ENCODE results near the gene CCDC171. TPM values are rescaled to one million over a fixed set of nuclear protein-coding genes. Genes with fewer than 3 reads are reported as not detected.

CCDC171 gene
- total RNA-seq, 3 donors from 2014 or later (not counting 1 experiment from before 2014, with no cell fraction given): 1.5 to 2.6 (median 2.2) TPM

DNA sequence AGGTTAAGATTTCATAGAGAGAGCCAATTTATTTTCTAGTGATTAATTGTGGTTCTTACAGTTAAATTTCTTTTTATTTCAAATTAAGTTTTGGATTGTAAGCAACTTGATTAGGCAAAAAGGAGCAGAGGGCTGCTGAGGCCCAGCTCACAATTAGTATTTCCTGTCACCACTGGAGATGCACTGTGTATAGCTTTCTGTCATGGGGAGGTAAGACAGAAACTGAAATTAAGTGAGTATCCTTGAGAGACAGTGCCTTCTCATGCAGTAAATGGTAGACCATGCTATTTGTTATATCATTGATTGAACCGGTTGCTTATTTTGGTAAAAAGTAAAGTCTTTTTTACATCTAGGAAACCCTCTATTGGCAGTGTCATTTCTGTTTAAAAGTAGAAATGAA, 190.7 kb downstream of the CCDC171 start:
- Mint-ChIP-seq H3K27ac (no peak overlapping the region), H3K9me3 (peaks cover 2 to 8% of the 10 kb centered on the region in 2 donors), H3K27me3 (ENCODE audit: low read depth in 2 of 2) (no peaks in the 10 kb centered on the region), H3K4me1 (no peaks in the 10 kb centered on the region), H3K36me3 (peaks cover 8% of the 10 kb centered on the region), H3K4me3 (no peak overlapping the region)
- Histone ChIP-seq H3K27me3 (ENCODE audit: control insufficient read depth, insufficient read depth, low read length) (no peaks in the 10 kb centered on the region), H3K36me3 (ENCODE audit: control insufficient read depth, insufficient read depth, low read length) (no peaks in the 10 kb centered on the region), H3K9me3 (ENCODE audit: control insufficient read depth, insufficient read depth, low read length) (no peaks in the 10 kb centered on the region), H3K4me1 (ENCODE audit: control insufficient read depth, insufficient read depth, low read length) (no peaks in the 10 kb centered on the region), H3K27ac (ENCODE audit: low read length) (no peak overlapping the region), H3K4me3 (ENCODE audit: low read length) (no peak overlapping the region)
- intact Hi-C loops (cut with micrococcal nuclease): no loop called here
- ATAC-seq (no peak), DNase-seq (no peak)
- WGBS (ENCODE audit: insufficient coverage): 100% methylated on average over 1 of the region's 1 CpG
- TF ChIP-seq, protein P1, sequence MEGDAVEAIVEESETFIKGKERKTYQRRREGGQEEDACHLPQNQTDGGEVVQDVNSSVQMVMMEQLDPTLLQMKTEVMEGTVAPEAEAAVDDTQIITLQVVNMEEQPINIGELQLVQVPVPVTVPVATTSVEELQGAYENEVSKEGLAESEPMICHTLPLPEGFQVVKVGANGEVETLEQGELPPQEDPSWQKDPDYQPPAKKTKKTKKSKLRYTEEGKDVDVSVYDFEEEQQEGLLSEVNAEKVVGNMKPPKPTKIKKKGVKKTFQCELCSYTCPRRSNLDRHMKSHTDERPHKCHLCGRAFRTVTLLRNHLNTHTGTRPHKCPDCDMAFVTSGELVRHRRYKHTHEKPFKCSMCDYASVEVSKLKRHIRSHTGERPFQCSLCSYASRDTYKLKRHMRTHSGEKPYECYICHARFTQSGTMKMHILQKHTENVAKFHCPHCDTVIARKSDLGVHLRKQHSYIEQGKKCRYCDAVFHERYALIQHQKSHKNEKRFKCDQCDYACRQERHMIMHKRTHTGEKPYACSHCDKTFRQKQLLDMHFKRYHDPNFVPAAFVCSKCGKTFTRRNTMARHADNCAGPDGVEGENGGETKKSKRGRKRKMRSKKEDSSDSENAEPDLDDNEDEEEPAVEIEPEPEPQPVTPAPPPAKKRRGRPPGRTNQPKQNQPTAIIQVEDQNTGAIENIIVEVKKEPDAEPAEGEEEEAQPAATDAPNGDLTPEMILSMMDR (IDR thresholded peaks at IDR 0.05): no peak

DNA sequence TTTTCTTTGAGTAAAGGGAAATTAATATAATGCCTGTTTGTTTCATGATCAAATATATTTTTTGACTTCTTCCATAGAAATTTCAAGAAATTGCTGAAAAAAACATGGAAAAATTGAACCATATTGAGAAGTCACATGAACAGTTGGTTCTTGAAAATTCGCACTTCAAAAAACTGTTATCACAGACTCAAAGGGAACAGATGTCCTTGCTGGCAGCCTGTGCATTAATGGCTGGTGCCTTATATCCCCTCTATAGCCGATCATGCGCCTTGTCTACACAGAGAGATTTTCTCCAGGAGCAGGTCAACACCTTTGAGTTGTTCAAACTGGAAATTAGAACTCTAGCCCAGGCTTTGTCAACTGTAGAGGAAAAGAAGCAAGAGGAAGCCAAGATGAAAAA, 191.4 kb downstream of the CCDC171 start:
- 96% methylated on average over 3 of the region's 3 CpGs for WGBS (ENCODE audit: insufficient coverage)
- Mint-ChIP-seq H3K36me3 (peaks cover 8% of the 10 kb centered on the region), H3K27me3 (ENCODE audit: low read depth in 2 of 2) (no peaks in the 10 kb centered on the region), H3K9me3 (peaks cover 4 to 5% of the 10 kb centered on the region in 2 donors), H3K27ac (no peak overlapping the region), H3K4me1 (no peaks in the 10 kb centered on the region), H3K4me3 (no peak overlapping the region)
- Histone ChIP-seq H3K36me3 (ENCODE audit: control insufficient read depth, insufficient read depth, low read length) (no peaks in the 10 kb centered on the region), H3K4me3 (ENCODE audit: low read length) (no peak overlapping the region), H3K4me1 (ENCODE audit: control insufficient read depth, insufficient read depth, low read length) (no peaks in the 10 kb centered on the region), H3K27me3 (ENCODE audit: control insufficient read depth, insufficient read depth, low read length) (no peaks in the 10 kb centered on the region), H3K27ac (ENCODE audit: low read length) (no peak overlapping the region), H3K9me3 (ENCODE audit: control insufficient read depth, insufficient read depth, low read length) (no peaks in the 10 kb centered on the region)
- ATAC-seq (no peak), DNase-seq (no peak)
- TF ChIP-seq, protein P1 (IDR thresholded peaks at IDR 0.05): no peak
- intact Hi-C loops (cut with micrococcal nuclease): no loop called here

DNA sequence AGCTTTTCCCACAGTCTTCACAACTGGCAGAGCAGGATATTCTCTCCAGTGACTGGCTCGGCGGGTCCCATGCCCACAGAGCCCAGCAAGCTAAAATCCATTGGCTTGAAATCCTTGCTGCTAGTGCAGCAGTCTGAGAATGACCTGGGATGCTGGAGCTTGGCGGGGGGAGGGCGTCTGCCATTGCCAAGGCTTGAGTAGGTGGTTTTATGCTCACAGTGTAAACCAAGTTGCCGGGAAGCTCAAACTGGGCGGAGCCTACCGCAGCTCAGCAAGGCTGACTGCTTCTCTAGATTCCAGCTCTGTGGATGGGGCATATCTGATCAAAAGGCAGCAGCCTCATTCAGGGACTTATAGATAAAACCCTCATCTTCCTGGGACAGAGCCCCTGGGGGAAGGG, 194.1 kb downstream of the CCDC171 start:
- H3K36me3 ChIP-seq (ENCODE audit: control insufficient read depth, insufficient read depth, low read length): no peaks in the 10 kb centered on the region
- whole genome bisulfite sequencing (ENCODE audit: insufficient coverage): 96% methylated on average over 7 of the region's 7 CpGs
- no peak overlapping the region for H3K4me3 Mint-ChIP-seq
- peaks cover 8% of the 10 kb centered on the region for H3K36me3 Mint-ChIP-seq
- H3K27me3 Mint-ChIP-seq (ENCODE audit: low read depth in 2 of 2): no peaks in the 10 kb centered on the region
- peaks cover 6 to 8% of the 10 kb centered on the region in 2 donors for H3K9me3 Mint-ChIP-seq
- ATAC-seq (no peak), DNase-seq (no peak)
- no peaks in the 10 kb centered on the region for H3K4me1 Mint-ChIP-seq
- H3K27ac Mint-ChIP-seq: no peak overlapping the region
- H3K4me3 ChIP-seq (ENCODE audit: low read length): no peak overlapping the region
- no peaks in the 10 kb centered on the region for H3K27me3 ChIP-seq (ENCODE audit: control insufficient read depth, insufficient read depth, low read length)
- intact Hi-C loops (cut with micrococcal nuclease): no loop called here
- H3K4me1 ChIP-seq (ENCODE audit: control insufficient read depth, insufficient read depth, low read length): no peaks in the 10 kb centered on the region
- H3K9me3 ChIP-seq (ENCODE audit: control insufficient read depth, insufficient read depth, low read length): no peaks in the 10 kb centered on the region
- H3K27ac ChIP-seq (ENCODE audit: low read length): no peak overlapping the region
- TF ChIP-seq, protein P1 (IDR thresholded peaks at IDR 0.05): no peak

DNA sequence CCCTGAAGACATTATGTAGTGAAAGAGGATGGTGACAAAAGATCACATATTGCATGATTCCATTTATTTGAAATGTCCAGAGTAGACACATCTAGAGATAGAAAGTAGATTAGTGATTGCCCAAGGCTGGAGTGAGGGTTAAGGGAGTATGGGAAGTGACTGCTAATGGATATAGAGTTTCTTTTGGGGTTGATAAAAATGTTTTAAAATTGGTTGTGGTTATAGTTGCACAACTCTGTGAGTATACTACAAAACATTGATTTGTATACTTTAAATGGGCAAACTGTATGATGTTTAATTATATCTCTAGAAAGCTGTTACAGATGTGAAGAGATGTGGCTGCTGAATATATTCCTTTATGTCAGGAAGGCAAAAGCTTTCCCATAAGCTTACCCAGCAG, 202.8 kb downstream of the CCDC171 start:
- Histone ChIP-seq H3K27ac (ENCODE audit: low read length) (no peak overlapping the region), H3K9me3 (ENCODE audit: control insufficient read depth, insufficient read depth, low read length) (no peaks in the 10 kb centered on the region), H3K4me3 (ENCODE audit: low read length) (no peak overlapping the region), H3K4me1 (ENCODE audit: control insufficient read depth, insufficient read depth, low read length) (no peaks in the 10 kb centered on the region), H3K36me3 (ENCODE audit: control insufficient read depth, insufficient read depth, low read length) (no peaks in the 10 kb centered on the region), H3K27me3 (ENCODE audit: control insufficient read depth, insufficient read depth, low read length) (no peaks in the 10 kb centered on the region)
- DNase-seq (no peak), ATAC-seq (no peak)
- no peak overlapping the region for H3K4me3 Mint-ChIP-seq
- H3K4me1 Mint-ChIP-seq: no peaks in the 10 kb centered on the region
- H3K9me3 Mint-ChIP-seq: peaks cover 3 to 11% of the 10 kb centered on the region in 2 donors
- intact Hi-C loops (cut with micrococcal nuclease): no loop called here
- H3K27ac Mint-ChIP-seq: no peak overlapping the region
- TF ChIP-seq, protein P1 (IDR thresholded peaks at IDR 0.05): no peak
- no peaks in the 10 kb centered on the region for H3K36me3 Mint-ChIP-seq
- H3K27me3 Mint-ChIP-seq (ENCODE audit: low read depth in 2 of 2): no peaks in the 10 kb centered on the region
